ENCODE measurements around the gene RAVER1. TPM values are rescaled to one million over a fixed set of nuclear protein-coding genes. Genes with fewer than 3 reads are reported as not detected.
A peak's percentile ranks its signal among the peaks of the same experiment; 100 is the strongest.

Gene RAVER1
- total RNA-seq, 6 donors from 2014 or later: 17.8 to 49.9 (median 37.2) TPM

- Histone ChIP-seq H3K4me1 (peaks cover 21 to 44% (median 33%) of the 10 kb centered on the region in 4 donors), H3K27ac (peak overlapping the region in 3 of 4 donors; percentile 94 to 98 (median 97)), H3K9me3 (no peaks in the 10 kb centered on the region), H3K27me3 (no peaks in the 10 kb centered on the region), H3K36me3 (no peaks in the 10 kb centered on the region), H3K4me3 (no peak overlapping the region)
- TF ChIP-seq EP300 (IDR thresholded peaks at IDR 0.05) (no peak), CTCF (IDR thresholded peaks at IDR 0.05) (no peak), POLR2A (IDR thresholded peaks at IDR 0.05) (no peak), POLR2AphosphoS5 (IDR thresholded peaks at IDR 0.05) (no peak)
- DNase-seq (no peak), ATAC-seq (ENCODE audit: low FRiP score in 2 of 2) (no peak)
- 81 to 86% methylated on average over 7 of the region's 7 CpGs for WGBS, 2 donors
Measured at GRCh38 chr19:10266706-10267105, 66.6 kb downstream of the RAVER1 start.

Small RNA genes lying within 50 kb of the gene (small RNA-seq; reads per million reads assigned to genes)
- gene AC011511.1: 0 reads per million in 4 donors
- gene AC011511.4: 0 reads per million in 4 donors

Other genes starting within 250 kb of the RAVER1 start
- 10 to 100 TPM; 28.9 to 95.3 (median 39.0) TPM for gene SHFL, start 247.2 kb downstream of the RAVER1 start, total RNA-seq
- gene ANGPTL6, start 230.9 kb downstream of the RAVER1 start, total RNA-seq: 1 to 10 TPM in 2 of 6 donors, under 1 TPM in 2, not detected in 2; 0.17 to 2.0 (median 1.4) TPM
- gene PPAN, start 227.2 kb downstream of the RAVER1 start, total RNA-seq: 10 to 100 TPM; 18.3 to 46.8 (median 37.8) TPM
- 10 to 100 TPM in 5 of 6 donors, 1 to 10 TPM in 1; 5.4 to 36.7 (median 15.3) TPM for gene P2RY11, start 221.8 kb downstream of the RAVER1 start, total RNA-seq
- gene EIF3G, start 213.6 kb downstream of the RAVER1 start, total RNA-seq: 100 to 1,000 TPM; 133 to 246 (median 213) TPM
- 100 to 1,000 TPM in 1 of 6 donors, 10 to 100 TPM in 5; 54.0 to 166 (median 63.9) TPM for gene DNMT1, start 138.6 kb downstream of the RAVER1 start, total RNA-seq
- 10 to 100 TPM in 4 of 6 donors, 1 to 10 TPM in 2; 9.1 to 30.0 (median 16.0) TPM for gene S1PR2, start 102.2 kb downstream of the RAVER1 start, total RNA-seq
- gene MRPL4, start 81.3 kb downstream of the RAVER1 start, total RNA-seq: 10 to 100 TPM; 23.0 to 70.8 (median 45.0) TPM
- gene ICAM1, start 62.4 kb downstream of the RAVER1 start, total RNA-seq: 100 to 1,000 TPM; 190 to 791 (median 356) TPM
- gene ICAM4, start 46.6 kb downstream of the RAVER1 start, total RNA-seq: 10 to 100 TPM in 5 of 6 donors, 1 to 10 TPM in 1; 6.3 to 24.3 (median 12.0) TPM
- 100 to 1,000 TPM in 1 of 6 donors, 10 to 100 TPM in 5; 19.5 to 102 (median 27.2) TPM for gene ICAM5, start 43.6 kb downstream of the RAVER1 start, total RNA-seq
- gene ZGLP1, start 23.7 kb downstream of the RAVER1 start, total RNA-seq: 10 to 100 TPM in 1 of 6 donors, 1 to 10 TPM in 5; 1.8 to 21.6 (median 5.4) TPM
- gene FDX2, start 17.5 kb downstream of the RAVER1 start, total RNA-seq: 10 to 100 TPM; 16.6 to 27.5 (median 26.0) TPM
- 10 to 100 TPM; 12.7 to 53.9 (median 20.5) TPM for gene ICAM3, start 6.1 kb upstream of the RAVER1 start, total RNA-seq
- gene TYK2, start 47.0 kb upstream of the RAVER1 start, total RNA-seq: 100 to 1,000 TPM in 5 of 6 donors, 10 to 100 TPM in 1; 91.5 to 569 (median 152) TPM
- gene CDC37, start 70.0 kb upstream of the RAVER1 start, total RNA-seq: 100 to 1,000 TPM; 104 to 388 (median 169) TPM
- 10 to 100 TPM; 22.8 to 38.2 (median 31.2) TPM for gene PDE4A, start 87.0 kb upstream of the RAVER1 start, total RNA-seq
- 10 to 100 TPM; 34.6 to 85.1 (median 60.7) TPM for gene KEAP1, start 169.8 kb upstream of the RAVER1 start, total RNA-seq
- gene S1PR5, start 183.9 kb upstream of the RAVER1 start, total RNA-seq: 1 to 10 TPM in 4 of 6 donors, under 1 TPM in 2; 0.49 to 2.7 (median 1.8) TPM
- gene ATG4D, start 210.4 kb upstream of the RAVER1 start, total RNA-seq: 10 to 100 TPM; 18.1 to 49.2 (median 27.7) TPM
- gene KRI1, start 232.5 kb upstream of the RAVER1 start, total RNA-seq: 10 to 100 TPM; 13.1 to 74.4 (median 24.5) TPM
- gene CDKN2D, start 235.4 kb upstream of the RAVER1 start, total RNA-seq: 10 to 100 TPM in 5 of 6 donors, 1 to 10 TPM in 1; 2.1 to 21.3 (median 15.9) TPM